ENCODE results near the gene OR8U1. TPM values are rescaled to one million over a fixed set of nuclear protein-coding genes. Genes with fewer than 3 reads are reported as not detected.

The OR8U1 gene
- not detected for total RNA-seq

DNA sequence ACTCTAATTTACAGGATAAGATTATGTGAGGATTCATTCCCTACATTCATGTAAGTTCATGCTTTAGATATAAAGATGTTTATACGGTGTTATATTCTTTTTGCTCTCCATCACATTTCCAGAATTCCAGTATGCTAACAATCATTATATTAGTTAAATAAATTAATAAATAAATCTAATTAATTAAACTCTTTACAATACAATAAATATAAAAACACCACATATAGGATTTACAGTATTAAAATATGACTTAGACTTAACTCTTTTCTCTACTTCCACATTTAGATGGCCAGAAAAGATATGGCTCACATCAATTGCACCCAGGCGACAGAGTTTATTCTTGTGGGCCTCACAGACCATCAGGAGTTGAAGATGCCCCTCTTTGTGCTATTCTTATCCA lies at the start of gene OR8U1:
Gene OR8U1 (plus strand): TSS at position 301 of the 400 bp plus-strand sequence. CDS start 0 bp downstream, at position 301.
- no peak within 1 kb of the TSS for H3K4me3 ChIP-seq
- H3K4me1 ChIP-seq, result no peaks in the 10 kb centered on the region
- TF ChIP-seq, protein P1, sequence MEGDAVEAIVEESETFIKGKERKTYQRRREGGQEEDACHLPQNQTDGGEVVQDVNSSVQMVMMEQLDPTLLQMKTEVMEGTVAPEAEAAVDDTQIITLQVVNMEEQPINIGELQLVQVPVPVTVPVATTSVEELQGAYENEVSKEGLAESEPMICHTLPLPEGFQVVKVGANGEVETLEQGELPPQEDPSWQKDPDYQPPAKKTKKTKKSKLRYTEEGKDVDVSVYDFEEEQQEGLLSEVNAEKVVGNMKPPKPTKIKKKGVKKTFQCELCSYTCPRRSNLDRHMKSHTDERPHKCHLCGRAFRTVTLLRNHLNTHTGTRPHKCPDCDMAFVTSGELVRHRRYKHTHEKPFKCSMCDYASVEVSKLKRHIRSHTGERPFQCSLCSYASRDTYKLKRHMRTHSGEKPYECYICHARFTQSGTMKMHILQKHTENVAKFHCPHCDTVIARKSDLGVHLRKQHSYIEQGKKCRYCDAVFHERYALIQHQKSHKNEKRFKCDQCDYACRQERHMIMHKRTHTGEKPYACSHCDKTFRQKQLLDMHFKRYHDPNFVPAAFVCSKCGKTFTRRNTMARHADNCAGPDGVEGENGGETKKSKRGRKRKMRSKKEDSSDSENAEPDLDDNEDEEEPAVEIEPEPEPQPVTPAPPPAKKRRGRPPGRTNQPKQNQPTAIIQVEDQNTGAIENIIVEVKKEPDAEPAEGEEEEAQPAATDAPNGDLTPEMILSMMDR (IDR thresholded peaks at IDR 0.05), result no peak
- no peak for TF ChIP-seq EP300 (IDR thresholded peaks at IDR 0.05; ENCODE audit: low read depth)
- TF ChIP-seq POLR2AphosphoS5 (IDR thresholded peaks at IDR 0.05), result no peak
- no peak for TF ChIP-seq POLR2A (IDR thresholded peaks at IDR 0.05)
- no peak for DNase-seq
- 73 to 86% methylated on average over 2 of the region's 2 CpGs for WGBS, 2 donors (ENCODE audit: low coverage in 1 of 2)
- intact Hi-C loops (cut with DNase I; ENCODE audit: low total_unique reads) (no loop called here), in situ Hi-C loops (cut with MboI; ENCODE audit: low pct_ligation_motif_present in 1 of 4, low pct_unique_long_range_greater_than_20kb in 1 of 4, low sequenced_read_pairs in 3 of 4) (no loop called here)
- H3K9me3 ChIP-seq, result no peaks in the 10 kb centered on the region
- no peaks in the 10 kb centered on the region for H3K36me3 ChIP-seq
- H3K27ac ChIP-seq, result no peak within 1 kb of the TSS
- H3K27me3 ChIP-seq, result no peaks in the 10 kb centered on the region

DNA sequence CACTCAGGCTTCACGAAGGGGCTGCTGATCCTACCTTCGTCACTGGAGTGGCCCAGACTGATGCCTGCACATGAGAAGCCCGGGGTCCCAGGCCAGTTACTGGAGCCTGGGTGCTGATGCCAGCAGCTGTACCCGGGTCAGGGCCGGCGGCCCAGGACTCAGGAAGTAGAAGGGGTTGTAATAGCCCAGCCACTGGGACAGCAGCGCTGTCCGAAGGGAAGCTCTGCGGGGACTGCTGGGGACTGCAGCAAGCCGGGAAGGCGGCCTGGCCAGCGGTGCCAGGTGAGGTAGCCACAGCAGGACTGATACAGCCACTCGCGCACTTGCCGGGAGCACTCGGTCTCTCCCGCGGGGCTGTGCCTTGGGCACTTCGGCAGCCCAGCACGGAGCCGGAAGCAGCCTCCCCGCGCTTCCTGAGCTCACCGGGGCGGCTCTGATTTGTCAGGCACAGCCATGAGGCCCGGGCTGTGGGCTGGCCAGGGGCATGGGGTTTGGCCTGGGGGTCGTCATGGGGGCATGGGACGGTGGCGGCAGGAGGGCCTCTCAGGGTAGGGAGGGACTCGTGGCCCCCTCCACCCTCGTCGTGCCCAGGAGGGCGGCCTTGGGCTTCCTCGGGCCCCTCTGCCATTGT lies 43.4 kb upstream of the OR8U1 start:
- in situ Hi-C loops (cut with MboI; ENCODE audit: low pct_ligation_motif_present in 1 of 4, low pct_unique_long_range_greater_than_20kb in 1 of 4, low sequenced_read_pairs in 3 of 4), result no loop called here
- TF ChIP-seq POLR2A (IDR thresholded peaks at IDR 0.05), result no peak
- TF ChIP-seq, protein P1 (IDR thresholded peaks at IDR 0.05), result no peak
- no peak for TF ChIP-seq EP300 (IDR thresholded peaks at IDR 0.05; ENCODE audit: low read depth)
- no peak for TF ChIP-seq POLR2AphosphoS5 (IDR thresholded peaks at IDR 0.05)

DNA sequence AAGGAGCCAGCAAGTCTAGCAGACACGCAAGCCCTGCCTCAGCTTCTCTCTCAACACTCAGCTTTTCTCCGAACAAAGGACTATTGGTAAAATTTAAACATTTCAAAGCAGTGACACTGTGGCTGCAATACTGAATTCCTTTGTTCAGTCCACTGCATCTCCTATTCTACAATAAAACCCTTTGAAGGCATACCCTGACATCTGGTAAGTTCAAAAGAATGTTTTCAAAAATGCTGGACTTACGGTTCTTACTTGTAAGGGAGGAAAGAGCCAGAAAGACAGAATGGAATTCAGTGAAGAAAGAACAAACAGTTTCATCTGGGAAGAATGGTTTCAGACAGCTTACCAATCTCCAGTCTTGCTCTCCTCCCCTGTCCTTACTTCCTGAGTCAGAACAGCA lies 42.3 kb upstream of the OR8U1 start:
- no peaks in the 10 kb centered on the region for H3K36me3 ChIP-seq
- H3K27me3 ChIP-seq, result no peaks in the 10 kb centered on the region
- H3K4me3 ChIP-seq, result no peak overlapping the region
- H3K9me3 ChIP-seq, result no peaks in the 10 kb centered on the region
- WGBS, 2 donors (ENCODE audit: low coverage in 1 of 2), result 74 to 89% methylated on average over 3 of the region's 3 CpGs
- intact Hi-C loops (cut with DNase I; ENCODE audit: low total_unique reads), result no loop called here
- no peak for DNase-seq
- TF ChIP-seq EP300 (IDR thresholded peaks at IDR 0.05; ENCODE audit: low read depth) (no peak), POLR2AphosphoS5 (IDR thresholded peaks at IDR 0.05) (no peak), POLR2A (IDR thresholded peaks at IDR 0.05) (no peak)
- TF ChIP-seq, protein P1 (IDR thresholded peaks at IDR 0.05), result no peak
- H3K4me1 ChIP-seq, result no peaks in the 10 kb centered on the region
- H3K27ac ChIP-seq, result no peak overlapping the region
- in situ Hi-C loops (cut with MboI; ENCODE audit: low pct_ligation_motif_present in 1 of 4, low pct_unique_long_range_greater_than_20kb in 1 of 4, low sequenced_read_pairs in 3 of 4), result no loop called here

More for the DNA sequence above, 43.4 kb upstream of the OR8U1 start:
- no peak overlapping the region for H3K27ac ChIP-seq
- peak; percentile 5 for DNase-seq
- intact Hi-C loops (cut with DNase I; ENCODE audit: low total_unique reads), result no loop called here
- no peaks in the 10 kb centered on the region for H3K9me3 ChIP-seq
- no peaks in the 10 kb centered on the region for H3K4me1 ChIP-seq
- H3K36me3 ChIP-seq, result no peaks in the 10 kb centered on the region
- no peak overlapping the region for H3K4me3 ChIP-seq
- WGBS, 2 donors (ENCODE audit: low coverage in 1 of 2), result 93% methylated on average over 34 of the region's 34 CpGs; no CpG with 5 or more reads in 1 of the 2 donors
- no peaks in the 10 kb centered on the region for H3K27me3 ChIP-seq

DNA sequence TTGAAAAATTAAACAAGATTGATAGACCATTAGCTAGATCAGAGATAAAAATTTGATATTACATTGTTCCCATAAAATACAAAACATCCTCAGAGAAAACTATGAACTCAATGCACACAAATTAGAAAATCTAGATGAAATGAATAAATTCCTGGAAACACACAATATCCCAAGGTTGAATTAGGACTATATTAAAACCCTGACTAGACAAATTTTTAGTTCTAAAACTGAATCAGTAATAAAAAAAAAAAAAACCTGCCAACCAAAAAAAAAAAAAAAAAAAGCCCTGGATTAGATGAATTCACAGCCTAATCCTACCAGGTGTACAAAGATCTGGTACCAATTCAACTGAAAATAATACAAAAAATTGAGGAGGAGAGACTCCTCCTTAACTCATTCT lies 35.1 kb upstream of the OR8U1 start:
- intact Hi-C loops (cut with DNase I; ENCODE audit: low total_unique reads), result no loop called here
- H3K27ac ChIP-seq, result no peak overlapping the region
- H3K36me3 ChIP-seq, result no peaks in the 10 kb centered on the region
- DNase-seq, result no peak
- no peaks in the 10 kb centered on the region for H3K27me3 ChIP-seq
- no peaks in the 10 kb centered on the region for H3K9me3 ChIP-seq
- in situ Hi-C loops (cut with MboI; ENCODE audit: low pct_ligation_motif_present in 1 of 4, low pct_unique_long_range_greater_than_20kb in 1 of 4, low sequenced_read_pairs in 3 of 4), result no loop called here
- TF ChIP-seq, protein P1 (IDR thresholded peaks at IDR 0.05), result no peak
- no peak for TF ChIP-seq POLR2AphosphoS5 (IDR thresholded peaks at IDR 0.05)
- TF ChIP-seq EP300 (IDR thresholded peaks at IDR 0.05; ENCODE audit: low read depth), result no peak
- TF ChIP-seq POLR2A (IDR thresholded peaks at IDR 0.05), result no peak
- H3K4me1 ChIP-seq, result no peaks in the 10 kb centered on the region
- no peak overlapping the region for H3K4me3 ChIP-seq

All from transverse colon (tissue), 4 donors.